Stomach smooth muscle (tissue), 2 donors: ENCODE data around the gene HTD2.

ENCODE experiments used
- H3K27ac ChIP-seq: one replicate; pipeline ENCODE4 v1.7.0; 2013; ENCODE audit warnings: mild to moderate bottlenecking, low read length, inconsistent platforms
- H3K27me3 ChIP-seq, 2 donors: one replicate each; pipeline ENCODE4 v1.7.0; 2013; ENCODE audit warnings: low read length in 2 of 2; ENCODE audit not compliant: insufficient read depth in 2 of 2, control insufficient read depth in 1 of 2
- H3K36me3 ChIP-seq, 2 donors: one replicate each; pipeline ENCODE4 v1.7.0; 2013; ENCODE audit warnings: low read length in 2 of 2; ENCODE audit not compliant: control insufficient read depth in 2 of 2, insufficient read depth in 2 of 2
- H3K4me1 ChIP-seq: one replicate; pipeline ENCODE4 v1.7.0; 2013; ENCODE audit warnings: low read length; ENCODE audit not compliant: control insufficient read depth, insufficient read depth
- H3K4me3 ChIP-seq, 2 donors: one replicate each; pipeline ENCODE4 v1.7.0; 2013; ENCODE audit warnings: low read length in 2 of 2
- H3K9ac ChIP-seq, 2 donors: one replicate each; pipeline ENCODE4 v1.7.0; 2013; ENCODE audit warnings: low read length in 2 of 2, mild to moderate bottlenecking in 1 of 2
- H3K9me3 ChIP-seq, 2 donors: one replicate each; pipeline ENCODE4 v1.7.0; 2013; ENCODE audit warnings: low read length in 2 of 2; ENCODE audit not compliant: control insufficient read depth in 2 of 2
- donor health status: healthy.
- donor health status: Pancreatic carcinoma.

The HTD2 gene

GRCh38 chr3:58345457-58345856 is 39.1 kb downstream of the HTD2 start:
- no peaks in the 10 kb centered on the region for H3K27me3 ChIP-seq
- no peaks in the 10 kb centered on the region for H3K36me3 ChIP-seq
- no peak overlapping the region for H3K27ac ChIP-seq
- H3K9ac ChIP-seq, result no peak overlapping the region
- H3K4me3 ChIP-seq, result no peak overlapping the region
- H3K4me1 ChIP-seq, result peaks cover 4% of the 10 kb centered on the region
- no peaks in the 10 kb centered on the region for H3K9me3 ChIP-seq

- Histone ChIP-seq H3K36me3 (no peaks in the 10 kb centered on the region), H3K27ac (no peak overlapping the region), H3K9me3 (no peaks in the 10 kb centered on the region), H3K4me1 (peaks cover 1% of the 10 kb centered on the region), H3K4me3 (no peak overlapping the region), H3K9ac (no peak overlapping the region), H3K27me3 (no peaks in the 10 kb centered on the region)
These were observed 40.0 kb downstream of the HTD2 start for GRCh38 chr3:58346368-58346767.

- H3K27me3 ChIP-seq, result no peaks in the 10 kb centered on the region
- H3K9ac ChIP-seq, result no peak overlapping the region
- H3K4me3 ChIP-seq, result no peak overlapping the region
- H3K4me1 ChIP-seq, result no peaks in the 10 kb centered on the region
- no peaks in the 10 kb centered on the region for H3K36me3 ChIP-seq
- H3K27ac ChIP-seq, result no peak overlapping the region
- H3K9me3 ChIP-seq, result no peaks in the 10 kb centered on the region
These were observed 41.7 kb downstream of the HTD2 start for GRCh38 chr3:58347984-58348383.

GRCh38 chr3:58349792-58350626 is 43.7 kb downstream of the HTD2 start:
- Histone ChIP-seq H3K9ac (no peak overlapping the region), H3K4me3 (no peak overlapping the region), H3K27me3 (no peaks in the 10 kb centered on the region), H3K9me3 (no peaks in the 10 kb centered on the region), H3K27ac (no peak overlapping the region), H3K4me1 (no peaks in the 10 kb centered on the region), H3K36me3 (no peaks in the 10 kb centered on the region)

- H3K4me3 ChIP-seq, result no peak overlapping the region
- no peak overlapping the region for H3K9ac ChIP-seq
- no peaks in the 10 kb centered on the region for H3K36me3 ChIP-seq
- H3K27me3 ChIP-seq, result no peaks in the 10 kb centered on the region
- no peak overlapping the region for H3K27ac ChIP-seq
- peaks cover under 1% of the 10 kb centered on the region for H3K4me1 ChIP-seq
- no peaks in the 10 kb centered on the region for H3K9me3 ChIP-seq
These were observed 44.3 kb downstream of the HTD2 start for GRCh38 chr3:58350627-58351013.

GRCh38 chr3:58351920-58352319 is 45.6 kb downstream of the HTD2 start:
- Histone ChIP-seq H3K27ac (no peak overlapping the region), H3K4me1 (peaks cover 9% of the 10 kb centered on the region), H3K9ac (no peak overlapping the region), H3K4me3 (no peak overlapping the region), H3K36me3 (no peaks in the 10 kb centered on the region), H3K9me3 (no peaks in the 10 kb centered on the region), H3K27me3 (no peaks in the 10 kb centered on the region)

GRCh38 chr3:58352626-58353025 is 46.3 kb downstream of the HTD2 start:
- H3K4me1 ChIP-seq, result peaks cover 9% of the 10 kb centered on the region
- no peak overlapping the region for H3K27ac ChIP-seq
- H3K4me3 ChIP-seq, result no peak overlapping the region

GRCh38 chr3:58353722-58354553 is 47.6 kb downstream of the HTD2 start:
- peaks cover 16% of the 10 kb centered on the region for H3K4me1 ChIP-seq
- no peaks in the 10 kb centered on the region for H3K9me3 ChIP-seq

More at GRCh38 chr3:58352626-58353025, 46.3 kb downstream of the HTD2 start:
- Histone ChIP-seq H3K9me3 (no peaks in the 10 kb centered on the region), H3K9ac (no peak overlapping the region), H3K27me3 (no peaks in the 10 kb centered on the region), H3K36me3 (no peaks in the 10 kb centered on the region)

GRCh38 chr3:58355179-58355578 is 48.9 kb downstream of the HTD2 start:
- no peaks in the 10 kb centered on the region for H3K9me3 ChIP-seq
- H3K27me3 ChIP-seq, result no peaks in the 10 kb centered on the region
- peaks cover 18% of the 10 kb centered on the region for H3K4me1 ChIP-seq
- no peaks in the 10 kb centered on the region for H3K36me3 ChIP-seq
- H3K4me3 ChIP-seq, result no peak overlapping the region
- H3K9ac ChIP-seq, result no peak overlapping the region
- no peak overlapping the region for H3K27ac ChIP-seq

More at GRCh38 chr3:58353722-58354553, 47.6 kb downstream of the HTD2 start:
- Histone ChIP-seq H3K36me3 (no peaks in the 10 kb centered on the region), H3K27me3 (no peaks in the 10 kb centered on the region), H3K4me3 (no peak overlapping the region), H3K9ac (peak overlapping the region in 1 of 2 donors; percentile 13), H3K27ac (no peak overlapping the region)

- H3K27ac ChIP-seq, result no peak overlapping the region
- no peaks in the 10 kb centered on the region for H3K36me3 ChIP-seq
- no peaks in the 10 kb centered on the region for H3K9me3 ChIP-seq
- no peak overlapping the region for H3K4me3 ChIP-seq
- no peak overlapping the region for H3K9ac ChIP-seq
- peaks cover 18% of the 10 kb centered on the region for H3K4me1 ChIP-seq
- H3K27me3 ChIP-seq, result no peaks in the 10 kb centered on the region
These were observed 49.7 kb downstream of the HTD2 start for GRCh38 chr3:58356054-58356453.
